ENCODE measurements around the gene GALNT2. TPM values are rescaled to one million over a fixed set of nuclear protein-coding genes. Genes with fewer than 3 reads are reported as not detected.
A peak's percentile ranks its signal among the peaks of the same experiment; 100 is the strongest.

The GALNT2 gene
- total and polyA plus RNA-seq, 2 donors from 2014 or later: 20.2 to 59.2 TPM

DNA sequence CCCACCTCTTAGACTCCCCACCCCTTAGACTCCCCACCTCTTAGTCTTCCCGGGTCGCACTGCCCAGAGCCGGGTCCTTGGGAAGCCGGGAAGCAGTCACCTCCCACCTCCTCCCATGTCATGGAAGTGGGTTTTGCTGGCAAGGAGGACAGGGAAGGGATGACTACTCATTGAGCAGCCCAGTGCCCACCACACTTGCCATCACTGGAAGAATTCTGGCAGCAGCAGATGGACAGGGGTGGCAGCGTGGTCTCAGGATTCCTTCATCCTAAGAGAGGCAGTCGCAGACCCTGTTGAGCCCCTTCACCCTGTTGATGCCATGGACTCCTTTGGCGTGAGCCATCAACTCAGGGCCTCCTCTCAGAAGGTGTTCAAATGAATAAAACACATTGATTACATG is 218.3 kb downstream of the GALNT2 start:
- Histone ChIP-seq H3K4me1 (ENCODE audit: control insufficient read depth in 2 of 3, insufficient read depth in 2 of 3, low read depth in 1 of 3, low read length in 3 of 3) (no peaks in the 10 kb centered on the region), H3K9ac (ENCODE audit: low read length in 3 of 3) (no peak overlapping the region), H3K27me3 (ENCODE audit: control insufficient read depth, insufficient read depth, low read length) (no peaks in the 10 kb centered on the region), H3K4me3 (ENCODE audit: low read length in 3 of 3) (no peak overlapping the region), H3K36me3 (ENCODE audit: control insufficient read depth in 2 of 3, insufficient read depth in 3 of 3, low read length in 3 of 3) (no peaks in the 10 kb centered on the region), H3K9me3 (ENCODE audit: control insufficient read depth in 2 of 3, insufficient read depth in 1 of 3, low read length in 3 of 3) (no peaks in the 10 kb centered on the region), H3K27ac (ENCODE audit: low read depth in 2 of 2, low read length in 2 of 2) (no peak overlapping the region)
- TF ChIP-seq, protein P1, sequence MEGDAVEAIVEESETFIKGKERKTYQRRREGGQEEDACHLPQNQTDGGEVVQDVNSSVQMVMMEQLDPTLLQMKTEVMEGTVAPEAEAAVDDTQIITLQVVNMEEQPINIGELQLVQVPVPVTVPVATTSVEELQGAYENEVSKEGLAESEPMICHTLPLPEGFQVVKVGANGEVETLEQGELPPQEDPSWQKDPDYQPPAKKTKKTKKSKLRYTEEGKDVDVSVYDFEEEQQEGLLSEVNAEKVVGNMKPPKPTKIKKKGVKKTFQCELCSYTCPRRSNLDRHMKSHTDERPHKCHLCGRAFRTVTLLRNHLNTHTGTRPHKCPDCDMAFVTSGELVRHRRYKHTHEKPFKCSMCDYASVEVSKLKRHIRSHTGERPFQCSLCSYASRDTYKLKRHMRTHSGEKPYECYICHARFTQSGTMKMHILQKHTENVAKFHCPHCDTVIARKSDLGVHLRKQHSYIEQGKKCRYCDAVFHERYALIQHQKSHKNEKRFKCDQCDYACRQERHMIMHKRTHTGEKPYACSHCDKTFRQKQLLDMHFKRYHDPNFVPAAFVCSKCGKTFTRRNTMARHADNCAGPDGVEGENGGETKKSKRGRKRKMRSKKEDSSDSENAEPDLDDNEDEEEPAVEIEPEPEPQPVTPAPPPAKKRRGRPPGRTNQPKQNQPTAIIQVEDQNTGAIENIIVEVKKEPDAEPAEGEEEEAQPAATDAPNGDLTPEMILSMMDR (IDR thresholded peaks at IDR 0.05; ENCODE audit: borderline replicate concordance, extremely low read depth, insufficient read depth): no peak
- DNase-seq (peak in 1 of 5 donors; percentile 15), FAIRE-seq (no peak)
- intact Hi-C loops (cut with DNase I): no loop called here

DNA sequence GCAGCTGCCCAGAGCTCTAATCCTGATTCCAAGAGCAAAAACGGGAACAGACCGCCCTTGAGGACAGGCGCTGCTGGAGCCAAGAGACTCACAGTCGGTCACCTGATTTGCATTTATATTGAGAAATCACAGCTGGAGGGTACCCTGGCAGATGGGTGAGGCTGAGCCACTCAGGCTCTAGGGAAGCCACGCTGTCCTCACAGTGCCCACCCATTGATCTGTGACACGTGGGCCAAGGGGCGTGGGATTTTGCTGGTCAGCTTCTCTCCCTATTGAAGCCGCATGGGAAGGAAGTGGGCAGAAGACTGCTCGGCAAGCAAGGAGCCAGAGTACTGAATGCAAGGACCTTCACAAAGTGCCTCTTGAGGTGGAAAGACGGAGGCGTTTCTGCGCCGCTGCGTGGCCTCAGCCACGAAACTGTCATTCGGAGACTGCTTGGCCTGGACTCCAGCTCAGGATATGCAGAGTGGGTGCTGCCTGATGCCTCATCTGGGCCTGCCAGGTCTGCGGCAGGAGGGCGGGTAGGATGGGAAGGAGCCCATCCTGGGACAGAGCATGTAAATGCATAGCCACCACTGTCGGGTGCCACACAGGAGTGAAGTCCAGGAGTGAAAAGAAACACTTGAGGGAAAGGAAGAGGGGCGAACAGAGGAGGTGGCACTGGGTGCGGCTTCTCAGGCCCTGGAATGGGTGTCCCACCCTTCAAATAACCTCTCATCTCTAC is 219.3 kb downstream of the GALNT2 start:
- Histone ChIP-seq H3K27ac (ENCODE audit: low read depth in 2 of 2, low read length in 2 of 2) (no peak overlapping the region), H3K9ac (ENCODE audit: low read length in 3 of 3) (no peak overlapping the region), H3K4me3 (ENCODE audit: low read length in 3 of 3) (no peak overlapping the region), H3K4me1 (ENCODE audit: control insufficient read depth in 2 of 3, insufficient read depth in 2 of 3, low read depth in 1 of 3, low read length in 3 of 3) (no peaks in the 10 kb centered on the region), H3K27me3 (ENCODE audit: control insufficient read depth, insufficient read depth, low read length) (no peaks in the 10 kb centered on the region), H3K36me3 (ENCODE audit: control insufficient read depth in 2 of 3, insufficient read depth in 3 of 3, low read length in 3 of 3) (no peaks in the 10 kb centered on the region), H3K9me3 (ENCODE audit: control insufficient read depth in 2 of 3, insufficient read depth in 1 of 3, low read length in 3 of 3) (no peaks in the 10 kb centered on the region)
- intact Hi-C loops (cut with DNase I): no loop called here
- DNase-seq: peak in 1 of 5 donors; percentile 52
- no peak for FAIRE-seq
- TF ChIP-seq, protein P1 (IDR thresholded peaks at IDR 0.05; ENCODE audit: borderline replicate concordance, extremely low read depth, insufficient read depth): no peak

DNA sequence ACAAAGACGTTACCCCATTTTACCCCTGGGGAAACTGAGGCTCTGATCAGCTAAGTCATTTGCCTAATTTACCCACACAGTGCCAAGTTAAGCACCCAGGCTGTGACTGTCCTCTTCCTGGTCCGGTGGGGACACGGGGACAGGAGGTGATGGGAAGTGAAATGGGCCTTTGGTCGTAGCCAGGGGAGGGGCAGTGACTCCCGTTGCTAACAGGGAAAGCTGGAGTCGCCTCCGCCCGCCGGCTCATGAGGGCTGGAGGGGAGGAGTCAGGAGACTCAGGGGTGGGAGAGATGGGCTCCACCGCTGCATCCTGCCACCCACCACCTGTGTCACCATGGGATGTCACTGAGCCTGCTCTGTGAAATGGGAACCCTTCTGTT is 219.8 kb downstream of the GALNT2 start:
- intact Hi-C loops (cut with DNase I): no loop called here
- no peak overlapping the region for H3K27ac ChIP-seq (ENCODE audit: low read depth in 2 of 2, low read length in 2 of 2)
- no peaks in the 10 kb centered on the region for H3K9me3 ChIP-seq (ENCODE audit: control insufficient read depth in 2 of 3, insufficient read depth in 1 of 3, low read length in 3 of 3)
- DNase-seq (peak in 1 of 5 donors; percentile 41), FAIRE-seq (no peak)
- no peak overlapping the region for H3K4me3 ChIP-seq (ENCODE audit: low read length in 3 of 3)
- H3K4me1 ChIP-seq (ENCODE audit: control insufficient read depth in 2 of 3, insufficient read depth in 2 of 3, low read depth in 1 of 3, low read length in 3 of 3): no peaks in the 10 kb centered on the region
- no peaks in the 10 kb centered on the region for H3K36me3 ChIP-seq (ENCODE audit: control insufficient read depth in 2 of 3, insufficient read depth in 3 of 3, low read length in 3 of 3)
- TF ChIP-seq, protein P1 (IDR thresholded peaks at IDR 0.05; ENCODE audit: borderline replicate concordance, extremely low read depth, insufficient read depth): no peak
- no peak overlapping the region for H3K9ac ChIP-seq (ENCODE audit: low read length in 3 of 3)
- H3K27me3 ChIP-seq (ENCODE audit: control insufficient read depth, insufficient read depth, low read length): no peaks in the 10 kb centered on the region

Data from kidney (tissue), 14 donors.